Spleen (tissue), 7 donors: ENCODE data around the gene ZNF474.

Source experiments
- POLR2A ChIP-seq, 3 donors: fragments of 450-650 bp; IDR thresholded peaks; one replicate each; pipeline ENCODE4 v1.5.1; 2017; ENCODE audit warnings: antibody characterized with exemption in 3 of 3, mild to moderate bottlenecking in 1 of 3
- POLR2AphosphoS5 ChIP-seq, 3 donors: sonication (generic); formaldehyde crosslinking; IDR thresholded peaks; one replicate each; pipeline ENCODE4 v1.5.1; 2017; ENCODE audit warnings: antibody characterized with exemption in 3 of 3
- TF ChIP-seq, protein P1 (sequence below), 11 experiments: fragments of 200-600 bp in 7 of 11; fragments of 450-650 bp in 4 of 11; sonication (generic) in 4 of 11; IDR thresholded peaks in 8 of 11; conservative IDR thresholded peaks in 3 of 11; 1 replicate in 7 of 11; 2 replicates in 4 of 11; pipeline versions ENCODE4 v1.4.0 to v1.8.0; 2016 to 2021; ENCODE audit warnings: antibody characterized with exemption in 11 of 11, inconsistent platforms in 4 of 11, mild to moderate bottlenecking in 1 of 11
- donor health status: DM: no; HTN: no; CAD: no; lungs with moderate emphysema.
- donor health status: DM: no; HTN: no; CAD: no.
- donor health status: DM: no; HTN: no; CAD: no.

DNA sequence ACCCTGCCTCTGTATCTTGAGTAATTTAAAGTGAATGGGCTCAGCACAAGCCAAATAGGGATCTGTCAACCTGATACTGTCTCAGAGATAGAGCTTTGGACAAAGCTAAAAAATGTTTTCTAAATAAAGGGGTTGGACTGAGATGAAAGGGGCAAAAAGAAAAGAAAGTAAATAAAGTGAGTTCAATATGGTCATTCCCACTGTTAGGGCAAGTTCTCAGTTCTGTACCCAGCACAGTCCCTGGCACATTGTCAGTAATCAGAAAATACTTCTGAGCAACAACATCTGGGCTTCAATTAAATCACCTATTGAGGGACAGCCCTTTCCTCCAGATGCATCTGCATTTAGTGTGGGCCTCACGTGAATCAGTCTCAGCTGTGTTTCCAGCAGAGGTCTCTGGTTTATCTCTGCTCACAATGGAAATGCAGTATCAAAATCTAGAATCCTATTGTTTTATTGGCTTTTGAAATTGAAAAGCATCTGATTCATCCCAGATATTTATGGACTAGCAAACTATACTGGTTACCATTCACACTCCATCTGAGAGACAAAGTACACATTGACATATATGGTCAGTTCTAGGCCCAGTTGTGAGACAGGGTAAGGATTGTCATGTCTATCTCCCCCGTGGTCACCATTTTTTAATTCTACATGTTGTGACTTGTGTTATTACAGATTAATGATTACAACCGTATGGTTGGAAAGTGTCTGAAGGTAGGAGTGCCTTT, 35.6 kb downstream of the ZNF474 start:
- no peak for TF ChIP-seq POLR2AphosphoS5 (IDR thresholded peaks at IDR 0.05)
- TF ChIP-seq, protein P1, sequence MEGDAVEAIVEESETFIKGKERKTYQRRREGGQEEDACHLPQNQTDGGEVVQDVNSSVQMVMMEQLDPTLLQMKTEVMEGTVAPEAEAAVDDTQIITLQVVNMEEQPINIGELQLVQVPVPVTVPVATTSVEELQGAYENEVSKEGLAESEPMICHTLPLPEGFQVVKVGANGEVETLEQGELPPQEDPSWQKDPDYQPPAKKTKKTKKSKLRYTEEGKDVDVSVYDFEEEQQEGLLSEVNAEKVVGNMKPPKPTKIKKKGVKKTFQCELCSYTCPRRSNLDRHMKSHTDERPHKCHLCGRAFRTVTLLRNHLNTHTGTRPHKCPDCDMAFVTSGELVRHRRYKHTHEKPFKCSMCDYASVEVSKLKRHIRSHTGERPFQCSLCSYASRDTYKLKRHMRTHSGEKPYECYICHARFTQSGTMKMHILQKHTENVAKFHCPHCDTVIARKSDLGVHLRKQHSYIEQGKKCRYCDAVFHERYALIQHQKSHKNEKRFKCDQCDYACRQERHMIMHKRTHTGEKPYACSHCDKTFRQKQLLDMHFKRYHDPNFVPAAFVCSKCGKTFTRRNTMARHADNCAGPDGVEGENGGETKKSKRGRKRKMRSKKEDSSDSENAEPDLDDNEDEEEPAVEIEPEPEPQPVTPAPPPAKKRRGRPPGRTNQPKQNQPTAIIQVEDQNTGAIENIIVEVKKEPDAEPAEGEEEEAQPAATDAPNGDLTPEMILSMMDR (IDR thresholded peaks at IDR 0.05 in 8 of 11, conservative IDR thresholded peaks at IDR 0.05 in 3 of 11), result no peak
- TF ChIP-seq POLR2A (IDR thresholded peaks at IDR 0.05), result no peak
